ENCODE measurements around the gene NPEPL1.

DNA sequence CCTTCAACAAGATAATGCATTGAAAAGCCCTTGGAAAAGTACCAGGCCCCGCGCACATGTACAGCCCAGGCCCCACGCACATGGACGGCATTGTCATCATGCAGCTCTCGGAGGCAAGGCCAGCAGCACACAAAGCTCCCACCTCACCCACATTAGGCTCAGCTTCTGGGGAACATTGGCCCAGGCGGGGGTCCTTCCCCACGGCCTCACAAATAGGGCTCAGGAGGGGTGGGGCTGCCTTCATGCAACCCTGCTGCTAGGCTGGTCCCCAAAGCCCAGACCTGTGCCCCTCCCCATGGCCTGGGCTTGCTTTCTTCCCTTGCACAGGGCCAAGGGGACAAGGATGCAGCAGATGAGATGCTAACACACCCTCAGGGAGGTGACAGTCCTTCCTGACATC lies 26.7 kb downstream of the NPEPL1 start:
- TF ChIP-seq, protein P1, sequence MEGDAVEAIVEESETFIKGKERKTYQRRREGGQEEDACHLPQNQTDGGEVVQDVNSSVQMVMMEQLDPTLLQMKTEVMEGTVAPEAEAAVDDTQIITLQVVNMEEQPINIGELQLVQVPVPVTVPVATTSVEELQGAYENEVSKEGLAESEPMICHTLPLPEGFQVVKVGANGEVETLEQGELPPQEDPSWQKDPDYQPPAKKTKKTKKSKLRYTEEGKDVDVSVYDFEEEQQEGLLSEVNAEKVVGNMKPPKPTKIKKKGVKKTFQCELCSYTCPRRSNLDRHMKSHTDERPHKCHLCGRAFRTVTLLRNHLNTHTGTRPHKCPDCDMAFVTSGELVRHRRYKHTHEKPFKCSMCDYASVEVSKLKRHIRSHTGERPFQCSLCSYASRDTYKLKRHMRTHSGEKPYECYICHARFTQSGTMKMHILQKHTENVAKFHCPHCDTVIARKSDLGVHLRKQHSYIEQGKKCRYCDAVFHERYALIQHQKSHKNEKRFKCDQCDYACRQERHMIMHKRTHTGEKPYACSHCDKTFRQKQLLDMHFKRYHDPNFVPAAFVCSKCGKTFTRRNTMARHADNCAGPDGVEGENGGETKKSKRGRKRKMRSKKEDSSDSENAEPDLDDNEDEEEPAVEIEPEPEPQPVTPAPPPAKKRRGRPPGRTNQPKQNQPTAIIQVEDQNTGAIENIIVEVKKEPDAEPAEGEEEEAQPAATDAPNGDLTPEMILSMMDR (IDR thresholded peaks at IDR 0.05), result no peak
- no peak for TF ChIP-seq POLR2AphosphoS5 (IDR thresholded peaks at IDR 0.05)
- no peak for TF ChIP-seq POLR2A (IDR thresholded peaks at IDR 0.05)
- no peak for TF ChIP-seq EP300 (IDR thresholded peaks at IDR 0.05)
